Glomerular endothelial cell (primary cell): ENCODE results near the gene SLC22A31. TPM values are rescaled to one million over a fixed set of nuclear protein-coding genes. Genes with fewer than 3 reads are reported as not detected.
A peak's percentile ranks its signal among the peaks of the same experiment; 100 is the strongest.
"Not testable (repeated sequence)": the region's sequence is repeated elsewhere in the genome, so short reads cannot be mapped to it uniquely, and the experiment has no call there.

Source experiments
- DNase-seq: peaks from one replicate; pipeline ENCODE4 v3.0.0-alpha.2; 2011; ENCODE audit warnings: low read depth, low spot score; ENCODE audit errors: extremely low read depth
- total RNA-seq: library from RNA; depleted of rRNA; stranded (reverse); fragments of >200 nt; gene quantifications from 2 replicates; pipeline ENCODE4 v1.2.3, GENCODE V29; 2015

The SLC22A31 gene
- total RNA-seq, 1 donor from 2014 or later: not detected

DNA sequence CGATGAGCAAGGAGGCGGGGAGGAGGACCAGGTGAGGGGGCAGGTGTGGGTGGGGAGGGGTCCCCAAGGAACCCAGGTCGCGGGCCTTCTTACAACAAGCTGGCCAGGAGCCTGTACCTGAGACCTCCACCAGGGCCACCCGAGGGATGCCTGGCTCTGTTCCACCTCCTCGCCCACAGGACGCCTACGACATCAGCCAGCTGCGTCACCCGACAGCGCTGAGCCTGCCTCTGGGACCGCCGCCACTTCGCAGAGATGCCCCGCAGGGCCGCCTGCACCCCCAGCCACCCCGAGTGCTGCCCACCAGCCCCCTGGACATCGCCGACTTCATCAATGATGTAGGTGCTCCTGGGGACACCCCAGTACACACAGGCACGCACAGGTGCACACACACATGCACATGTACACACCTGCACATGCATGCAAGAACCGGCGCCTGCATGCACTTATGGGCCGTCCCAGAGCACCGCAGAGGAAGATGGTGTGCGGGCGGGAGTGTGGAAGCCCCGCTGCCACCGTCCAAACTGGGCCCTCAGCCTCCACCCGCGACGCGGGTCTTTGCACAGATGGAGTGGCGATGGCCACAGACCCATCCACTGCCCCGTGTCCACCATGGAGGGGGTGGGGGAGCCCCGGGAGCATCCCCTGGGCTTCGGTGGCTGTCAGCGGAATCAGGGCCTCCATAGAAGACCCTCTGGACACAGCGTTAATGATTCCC lies 6.6 kb downstream of the SLC22A31 start:
- DNase-seq: no peak

DNA sequence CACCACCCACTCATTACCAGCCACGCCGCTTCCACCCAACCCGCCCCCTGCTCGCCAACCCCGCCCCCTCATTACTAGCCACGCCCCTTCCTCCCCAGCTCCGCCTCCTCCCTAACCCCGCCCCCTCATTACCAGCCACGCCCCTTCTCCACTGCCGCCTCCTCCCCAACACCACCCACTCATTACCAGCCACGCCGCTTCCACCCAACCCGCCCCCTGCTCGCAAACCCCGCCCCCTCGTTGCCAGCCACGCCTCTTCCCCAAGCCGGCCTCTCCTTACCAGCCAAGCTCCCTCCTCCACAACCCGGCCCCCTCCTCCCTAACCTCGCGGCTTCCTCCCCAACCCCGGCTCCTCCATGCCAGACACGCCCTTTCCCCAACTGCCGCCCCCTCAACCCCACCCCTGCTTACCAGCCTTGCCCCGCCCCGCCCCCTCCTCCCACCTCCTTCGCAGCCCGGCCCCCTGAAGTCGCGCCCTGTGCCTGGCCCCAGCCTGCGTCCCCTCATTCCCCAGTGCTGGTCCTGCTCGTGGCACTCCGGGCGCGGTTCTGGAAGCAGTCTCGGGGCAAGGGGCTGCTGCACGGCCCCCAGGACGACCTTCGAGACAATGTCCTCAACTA lies 7.3 kb downstream of the SLC22A31 start:
- no peak for DNase-seq

DNA sequence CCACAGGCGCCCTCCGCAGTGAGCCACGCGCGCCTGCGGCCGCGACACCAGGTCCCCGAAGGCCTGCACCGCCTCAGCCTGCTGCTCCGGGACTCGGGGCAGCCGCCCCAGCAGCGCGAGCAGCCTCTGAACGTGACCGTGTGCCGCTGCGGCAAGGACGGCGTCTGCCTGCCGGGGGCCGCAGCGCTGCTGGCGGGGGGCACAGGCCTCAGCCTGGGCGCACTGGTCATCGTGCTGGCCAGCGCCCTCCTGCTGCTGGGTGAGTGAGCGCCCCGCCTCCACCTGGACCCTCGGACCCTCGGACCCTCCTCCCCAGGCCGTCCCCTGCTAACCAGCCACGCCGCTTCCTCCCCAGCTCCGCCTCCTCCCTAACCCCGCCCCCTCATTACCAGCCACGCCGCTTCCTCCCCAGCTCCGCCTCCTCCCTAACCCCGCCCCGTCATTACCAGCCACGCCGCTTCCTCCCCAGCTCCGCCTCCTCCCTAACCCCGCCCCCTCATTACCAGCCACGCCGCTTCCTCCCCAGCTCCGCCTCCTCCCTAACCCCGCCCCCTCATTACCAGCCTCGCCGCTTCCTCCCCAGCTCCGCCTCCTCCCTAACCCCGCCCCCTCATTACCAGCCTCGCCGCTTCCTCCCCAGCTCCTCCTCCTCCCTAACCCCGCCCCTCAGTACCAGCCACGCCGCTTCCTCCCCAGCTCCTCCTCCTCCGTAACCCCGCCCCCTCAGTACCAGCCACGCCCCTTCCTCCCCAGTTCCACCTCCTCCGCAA lies 8.0 kb downstream of the SLC22A31 start:
- peak; percentile 56 for DNase-seq

DNA sequence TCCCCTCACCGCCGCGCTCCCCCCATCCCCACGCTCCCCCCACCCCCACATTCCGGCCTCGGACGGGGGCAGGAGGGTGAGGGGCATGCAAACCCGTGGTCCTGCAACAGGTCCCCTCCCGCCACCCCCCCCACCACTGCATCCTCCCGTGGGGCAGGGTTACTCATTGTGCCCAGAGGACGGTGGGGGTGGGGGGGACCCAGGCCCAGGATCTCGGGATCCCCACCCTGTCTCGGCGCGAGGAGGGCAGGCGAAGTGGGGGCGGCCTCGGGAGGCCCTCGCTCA lies 8.5 kb downstream of the SLC22A31 start:
- no peak for DNase-seq

DNA sequence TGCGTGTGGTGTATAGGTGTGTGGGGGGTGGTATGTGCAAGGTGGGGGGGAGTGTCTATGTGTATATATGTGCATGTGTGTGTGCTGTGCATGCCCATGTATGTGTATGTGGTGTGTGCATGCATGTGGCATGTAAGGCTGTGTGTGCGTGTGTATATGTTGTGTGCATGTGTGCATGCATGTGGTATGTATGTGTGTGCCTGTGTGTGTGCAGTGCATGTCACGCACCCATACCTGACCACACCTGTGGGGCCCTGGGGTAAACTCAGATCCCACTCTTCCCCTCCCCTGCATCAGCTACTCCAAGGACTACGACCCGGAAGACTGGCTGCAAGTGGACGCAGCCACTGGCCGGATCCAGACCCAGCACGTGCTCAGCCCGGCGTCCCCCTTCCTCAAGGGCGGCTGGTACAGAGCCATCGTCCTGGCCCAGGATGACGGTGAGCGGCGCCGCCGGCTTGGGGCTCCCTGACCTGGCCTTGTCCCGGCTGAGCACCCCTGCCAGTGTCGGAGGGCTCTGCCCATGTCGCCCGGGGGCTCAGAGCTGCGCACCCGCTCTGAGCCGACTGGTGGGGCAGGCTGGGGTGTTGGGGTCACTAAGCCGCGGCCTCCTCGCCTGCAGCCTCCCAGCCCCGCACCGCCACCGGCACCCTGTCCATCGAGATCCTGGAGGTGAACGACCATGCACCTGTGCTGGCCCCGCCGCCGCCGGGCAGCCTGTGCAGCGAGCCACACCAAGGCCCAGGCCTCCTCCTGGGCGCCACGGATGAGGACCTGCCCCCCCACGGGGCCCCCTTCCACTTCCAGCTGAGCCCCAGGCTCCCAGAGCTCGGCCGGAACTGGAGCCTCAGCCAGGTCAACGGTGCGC lies 9.1 kb downstream of the SLC22A31 start:
- no peak for DNase-seq

DNA sequence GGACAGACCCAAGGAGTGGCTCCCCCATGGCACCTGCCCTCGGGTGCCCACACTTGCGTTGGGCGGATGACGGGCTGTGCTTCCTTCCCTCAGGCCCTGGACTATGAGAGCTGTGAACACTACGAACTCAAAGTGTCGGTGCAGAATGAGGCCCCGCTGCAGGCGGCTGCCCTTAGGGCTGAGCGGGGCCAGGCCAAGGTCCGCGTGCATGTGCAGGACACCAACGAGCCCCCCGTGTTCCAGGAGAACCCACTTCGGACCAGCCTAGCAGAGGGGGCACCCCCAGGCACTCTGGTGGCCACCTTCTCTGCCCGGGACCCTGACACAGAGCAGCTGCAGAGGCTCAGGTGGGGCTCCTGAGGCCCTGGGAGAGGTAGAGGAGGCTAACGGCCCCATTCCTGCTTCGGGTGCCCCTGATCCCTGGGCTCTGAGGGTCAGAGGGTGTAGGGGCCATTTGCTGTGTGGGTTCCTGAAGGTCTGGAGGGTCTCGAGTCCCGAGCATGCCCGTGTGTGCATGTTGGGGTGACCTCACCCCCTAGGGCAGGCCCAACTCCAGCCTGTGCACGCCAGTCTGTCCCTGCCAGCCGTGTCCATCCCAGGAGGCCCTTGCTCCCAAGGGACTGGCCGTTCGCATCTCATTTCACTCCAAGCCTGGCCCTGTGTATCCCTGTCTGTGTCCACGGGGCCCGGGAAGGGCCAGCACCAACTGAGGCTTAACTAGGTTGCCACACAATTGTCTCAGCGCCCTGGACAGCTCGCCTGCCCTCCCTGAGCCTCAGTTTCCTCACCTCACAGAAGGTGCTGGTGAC lies 10.0 kb downstream of the SLC22A31 start:
- DNase-seq: no peak

DNA sequence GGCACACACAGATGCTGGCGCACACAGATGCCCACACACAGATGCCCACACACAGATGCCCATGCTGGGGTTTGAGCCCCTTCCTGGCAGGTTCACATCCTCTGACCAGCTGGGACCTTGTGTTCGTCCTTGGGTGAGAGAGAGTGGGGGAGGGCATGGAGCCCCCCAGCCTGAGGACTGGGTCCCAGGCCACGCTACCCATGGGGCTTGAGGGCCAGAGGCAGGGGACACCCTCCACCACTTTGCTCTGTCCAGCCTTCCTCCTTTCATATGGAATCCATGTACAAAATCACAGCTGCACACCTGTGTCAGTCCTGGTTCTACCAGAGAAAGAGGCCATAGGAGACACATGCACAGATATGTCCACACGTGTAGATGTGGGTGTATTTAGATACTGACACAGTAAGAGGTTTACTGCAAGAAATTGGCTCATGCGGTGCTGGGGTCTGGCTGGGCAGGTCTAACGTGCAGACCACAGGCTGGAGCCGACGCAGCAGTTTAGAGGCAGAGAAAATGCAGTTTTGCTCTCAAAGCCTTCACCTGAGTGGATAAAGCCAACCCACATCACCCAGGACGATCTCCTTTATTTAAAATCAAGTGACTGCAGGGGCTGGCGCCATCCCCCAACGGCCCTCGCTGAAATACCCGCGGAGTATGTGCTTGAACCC lies 10.8 kb downstream of the SLC22A31 start:
- DNase-seq: no peak

DNA sequence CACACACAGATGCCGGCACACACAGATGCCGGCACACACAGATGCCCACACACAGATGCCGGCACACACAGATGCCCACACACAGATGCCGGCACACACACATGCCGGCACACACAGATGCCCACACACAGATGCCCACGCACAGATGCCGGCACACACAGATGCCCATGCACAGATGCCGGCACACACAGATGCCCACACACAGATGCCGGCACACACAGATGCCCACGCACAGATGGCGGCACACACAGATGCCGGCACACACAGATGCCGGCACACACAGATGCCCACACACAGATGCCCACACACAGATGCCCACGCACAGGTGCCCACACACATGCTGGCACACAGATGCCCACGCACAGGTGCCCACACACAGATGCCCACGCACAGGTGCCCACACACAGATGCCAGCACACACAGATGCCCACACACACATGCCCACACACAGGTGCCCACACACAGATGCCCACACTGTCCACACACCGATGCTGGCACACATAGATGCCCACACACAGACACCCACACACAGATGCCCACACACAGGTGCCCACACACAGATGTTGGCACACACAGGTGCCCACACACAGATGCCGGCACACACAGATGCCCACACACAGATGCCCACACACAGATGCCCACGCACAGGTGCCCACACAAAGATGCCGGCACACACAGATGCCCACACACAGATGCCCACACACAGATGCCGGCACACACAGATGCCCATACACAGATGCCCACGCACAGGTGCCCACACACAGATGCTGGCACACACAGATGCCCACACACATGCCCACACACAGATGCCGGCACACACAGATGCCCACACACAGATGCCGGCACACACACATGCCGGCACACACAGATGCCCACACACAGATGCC lies 11.6 kb downstream of the SLC22A31 start:
- DNase-seq: not testable (repeated sequence)

DNA sequence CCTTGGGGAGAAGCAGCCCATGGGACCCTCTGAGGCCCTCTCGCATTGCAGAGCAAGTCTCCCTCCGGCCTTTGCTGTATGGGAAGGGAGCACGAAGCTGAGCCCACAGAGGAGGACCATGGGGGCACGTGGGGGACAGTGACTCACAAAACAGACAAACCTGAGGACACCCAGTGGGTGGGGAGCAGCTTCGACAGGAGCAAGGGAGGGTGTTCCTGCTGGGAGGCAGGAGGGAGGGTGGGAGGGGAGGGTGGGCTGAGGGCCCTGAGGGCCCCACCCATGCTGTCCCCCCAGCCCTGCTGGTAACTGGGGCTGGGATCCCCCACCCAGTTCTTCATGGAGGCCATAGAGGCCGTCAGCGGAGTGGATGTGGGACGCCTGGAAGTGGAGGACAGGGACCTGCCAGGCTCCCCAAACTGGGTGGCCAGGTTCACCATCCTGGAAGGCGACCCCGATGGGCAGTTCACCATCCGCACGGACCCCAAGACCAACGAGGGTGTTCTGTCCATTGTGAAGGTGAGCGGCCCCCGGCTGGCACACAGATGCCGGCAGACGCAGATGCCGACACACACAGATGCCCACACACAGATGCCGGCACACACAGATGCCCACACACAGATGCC lies 12.5 kb downstream of the SLC22A31 start:
- no peak for DNase-seq

DNA sequence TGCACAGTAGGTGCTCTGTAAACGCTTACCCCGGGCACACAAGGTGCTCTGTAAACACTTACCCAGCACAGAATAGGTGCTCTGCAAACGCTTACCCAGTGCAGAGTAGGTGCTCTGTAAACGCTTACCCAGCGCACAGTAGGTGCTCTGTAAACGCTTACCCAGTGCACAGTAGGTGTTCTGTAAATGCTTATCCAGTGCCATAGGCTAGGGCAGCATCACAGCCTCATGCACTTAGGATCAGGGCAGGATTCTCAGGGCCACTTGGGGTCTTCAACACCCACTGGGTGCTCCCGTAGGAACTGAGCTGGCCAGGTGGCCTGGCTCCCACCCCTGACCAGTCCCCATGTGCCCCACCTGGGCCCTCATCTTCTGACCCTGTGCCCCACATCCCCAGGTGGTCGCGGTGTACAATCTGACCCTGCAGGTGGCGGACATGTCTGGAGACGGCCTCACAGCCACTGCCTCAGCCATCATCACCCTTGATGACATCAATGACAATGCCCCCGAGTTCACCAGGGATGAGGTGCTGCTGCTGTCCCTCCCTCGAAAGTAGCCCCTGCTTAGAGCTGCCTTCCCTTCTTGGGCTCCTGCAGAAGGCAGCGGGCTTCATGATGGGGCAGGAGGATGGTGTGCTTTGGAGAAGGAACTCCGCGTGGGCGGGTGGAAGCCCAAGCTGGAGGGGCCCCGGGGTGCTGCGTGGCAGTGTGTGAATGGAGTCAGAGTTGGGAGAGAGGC lies 13.1 kb downstream of the SLC22A31 start:
- DNase-seq: no peak

DNA sequence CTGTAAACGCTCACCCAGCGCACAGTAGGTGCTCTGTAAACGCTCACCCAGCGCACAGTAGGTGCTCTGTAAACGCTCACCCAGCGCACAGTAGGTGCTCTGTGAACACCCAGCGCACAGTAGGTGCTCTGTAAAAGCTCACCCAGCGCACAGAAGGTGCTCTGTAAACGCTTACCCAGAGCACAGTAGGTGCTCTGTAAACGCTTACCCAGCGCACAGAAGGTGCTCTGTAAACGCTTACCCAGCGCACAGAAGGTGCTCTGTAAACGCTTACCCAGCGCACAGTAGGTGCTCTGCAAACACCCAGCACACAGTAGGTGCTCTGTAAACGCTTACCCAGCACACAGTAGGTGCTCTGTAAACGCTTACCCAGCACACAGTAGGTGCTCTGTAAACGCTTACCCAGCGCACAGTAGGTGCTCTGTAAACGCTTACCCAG lies 13.7 kb downstream of the SLC22A31 start:
- DNase-seq: not testable (repeated sequence)

DNA sequence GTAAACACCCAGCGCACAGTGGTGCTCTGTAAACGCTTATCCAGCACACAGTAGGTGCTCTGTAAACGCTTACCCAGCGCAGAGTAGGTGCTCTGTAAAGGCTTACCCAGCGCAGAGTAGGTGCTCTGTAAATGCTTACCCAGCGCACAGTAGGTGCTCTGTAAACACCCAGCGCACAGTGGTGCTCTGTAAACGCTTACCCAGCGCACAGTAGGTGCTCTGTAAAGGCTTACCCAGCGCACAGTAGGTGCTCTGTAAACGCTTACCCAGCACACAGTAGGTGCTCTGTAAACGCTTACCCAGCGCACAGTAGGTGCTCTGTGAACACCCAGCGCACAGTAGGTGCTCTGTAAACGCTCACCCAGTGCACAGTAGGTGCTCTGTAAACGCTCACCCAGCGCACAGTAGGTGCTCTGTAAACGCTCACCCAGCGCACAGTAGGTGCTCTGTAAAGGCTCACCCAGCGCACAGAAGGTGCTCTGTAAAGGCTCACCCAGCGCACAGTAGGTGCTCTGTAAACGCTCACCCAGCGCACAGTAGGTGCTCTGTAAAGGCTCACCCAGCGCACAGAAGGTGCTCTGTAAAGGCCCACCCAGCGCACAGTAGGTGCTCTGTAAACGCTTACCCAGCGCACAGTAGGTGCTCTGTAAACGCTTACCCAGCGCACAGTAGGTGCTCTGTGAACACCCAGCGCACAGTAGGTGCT lies 14.3 kb downstream of the SLC22A31 start:
- DNase-seq: not testable (repeated sequence)

DNA sequence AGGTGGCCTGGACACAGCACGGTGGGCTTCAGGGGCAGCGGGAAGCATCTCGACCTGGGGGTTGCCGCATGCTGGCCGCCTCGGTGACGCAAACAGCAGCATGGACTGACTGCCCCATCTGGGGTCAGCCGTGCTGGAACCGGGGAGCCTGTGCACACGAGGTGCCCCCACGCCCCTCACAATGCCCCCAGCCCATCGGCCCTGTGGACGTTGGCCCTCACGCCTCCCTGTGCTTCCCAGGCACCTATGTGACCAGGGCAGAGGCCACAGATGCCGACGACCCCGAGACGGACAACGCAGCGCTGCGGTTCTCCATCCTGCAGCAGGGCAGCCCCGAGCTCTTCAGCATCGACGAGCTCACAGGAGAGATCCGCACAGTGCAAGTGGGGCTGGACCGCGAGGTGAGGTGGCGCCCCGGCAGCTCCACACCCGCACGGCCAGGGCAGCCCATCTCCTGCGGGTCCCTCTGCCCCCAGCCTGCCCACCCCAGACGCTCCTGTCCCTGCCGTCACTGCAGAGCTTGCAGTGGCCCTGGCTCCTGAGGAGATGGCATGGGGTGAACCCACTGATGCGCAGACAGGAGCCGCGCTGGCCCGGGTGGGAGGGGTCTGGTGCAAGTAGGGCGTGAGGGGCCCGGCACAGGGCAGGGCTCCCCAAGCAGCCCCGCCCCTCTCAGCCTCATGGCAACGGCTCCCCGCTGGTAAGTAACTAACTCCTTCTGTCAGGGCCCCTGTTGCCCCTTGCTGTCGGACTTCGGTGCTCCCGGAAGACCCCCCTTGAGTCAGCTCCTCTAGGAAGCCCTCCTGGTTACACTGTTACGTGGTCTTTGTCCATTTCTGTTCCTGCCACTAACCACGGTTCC lies 15.2 kb downstream of the SLC22A31 start:
- DNase-seq: no peak

DNA sequence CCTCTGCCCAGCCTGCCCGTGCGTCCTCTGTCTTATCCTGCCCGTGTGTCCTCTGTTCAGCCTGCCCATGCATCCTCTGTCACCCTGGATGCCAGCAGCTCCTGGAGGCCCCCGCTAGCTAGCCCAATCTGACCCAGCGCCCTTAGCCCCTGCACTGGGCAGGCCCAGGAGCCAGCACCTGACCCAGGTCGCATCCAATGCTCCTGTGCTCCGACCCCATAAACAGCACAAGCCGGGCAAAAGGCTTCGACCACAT lies 15.7 kb downstream of the SLC22A31 start:
- no peak for DNase-seq

DNA sequence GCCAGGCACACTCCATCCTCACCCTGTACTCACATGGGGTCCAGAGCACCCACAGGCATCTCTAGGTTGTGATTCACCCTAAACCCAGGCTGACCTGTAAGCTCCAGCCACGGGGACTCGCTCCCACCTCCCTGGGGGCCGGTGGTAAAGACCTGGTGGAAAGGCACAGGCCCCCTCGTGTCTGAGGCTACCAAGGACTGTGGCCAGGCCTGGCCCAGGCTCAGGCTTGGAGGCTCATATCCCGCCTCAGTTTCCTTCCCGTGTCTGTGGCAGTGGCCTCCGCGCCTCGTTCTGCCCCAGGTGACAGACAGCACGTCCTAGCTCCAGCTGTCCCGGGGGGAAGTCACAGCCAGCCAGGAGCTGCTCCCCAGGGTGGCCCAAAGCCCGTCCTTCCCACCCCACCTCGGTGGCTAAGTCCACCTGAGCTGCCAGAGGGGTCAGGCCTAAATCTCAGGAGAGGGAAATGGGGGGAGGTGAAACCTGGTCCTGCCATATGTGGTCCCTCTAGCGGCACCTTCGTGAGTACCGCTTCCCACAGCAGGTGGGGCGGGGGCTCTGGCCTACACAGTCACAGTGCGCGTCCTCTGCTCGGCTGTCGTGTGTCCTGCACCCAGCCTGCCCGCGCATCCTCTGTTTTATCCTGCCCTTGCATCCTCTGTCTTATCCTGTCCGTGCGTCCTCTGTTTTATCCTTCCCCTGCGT lies 16.2 kb downstream of the SLC22A31 start:
- no peak for DNase-seq

DNA sequence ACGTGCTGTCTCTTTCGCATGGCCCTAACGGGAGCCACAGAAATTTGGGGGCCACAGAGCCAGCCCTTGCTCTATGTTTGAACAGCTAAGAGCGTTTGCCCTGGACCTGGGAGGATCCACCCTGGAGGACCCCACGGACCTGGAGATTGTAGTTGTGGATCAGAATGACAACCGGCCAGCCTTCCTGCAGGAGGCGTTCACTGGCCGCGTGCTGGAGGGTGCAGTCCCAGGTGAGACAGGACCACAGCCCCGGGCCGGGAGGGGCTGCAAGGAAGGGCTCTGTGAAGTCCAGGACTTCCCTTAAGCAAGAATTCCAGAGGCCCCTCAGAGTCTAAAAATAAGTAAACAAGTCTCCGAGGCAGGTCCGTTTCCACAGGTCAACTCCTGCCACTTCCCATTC lies 16.9 kb downstream of the SLC22A31 start:
- DNase-seq: no peak
